ENCODE data around the gene FSHR. TPM values are rescaled to one million over a fixed set of nuclear protein-coding genes. Genes with fewer than 3 reads are reported as not detected.

Gene FSHR
- polyA plus RNA-seq, 12 donors, result 0.34 to 1.3 (median 0.61) TPM; not detected in 2

DNA sequence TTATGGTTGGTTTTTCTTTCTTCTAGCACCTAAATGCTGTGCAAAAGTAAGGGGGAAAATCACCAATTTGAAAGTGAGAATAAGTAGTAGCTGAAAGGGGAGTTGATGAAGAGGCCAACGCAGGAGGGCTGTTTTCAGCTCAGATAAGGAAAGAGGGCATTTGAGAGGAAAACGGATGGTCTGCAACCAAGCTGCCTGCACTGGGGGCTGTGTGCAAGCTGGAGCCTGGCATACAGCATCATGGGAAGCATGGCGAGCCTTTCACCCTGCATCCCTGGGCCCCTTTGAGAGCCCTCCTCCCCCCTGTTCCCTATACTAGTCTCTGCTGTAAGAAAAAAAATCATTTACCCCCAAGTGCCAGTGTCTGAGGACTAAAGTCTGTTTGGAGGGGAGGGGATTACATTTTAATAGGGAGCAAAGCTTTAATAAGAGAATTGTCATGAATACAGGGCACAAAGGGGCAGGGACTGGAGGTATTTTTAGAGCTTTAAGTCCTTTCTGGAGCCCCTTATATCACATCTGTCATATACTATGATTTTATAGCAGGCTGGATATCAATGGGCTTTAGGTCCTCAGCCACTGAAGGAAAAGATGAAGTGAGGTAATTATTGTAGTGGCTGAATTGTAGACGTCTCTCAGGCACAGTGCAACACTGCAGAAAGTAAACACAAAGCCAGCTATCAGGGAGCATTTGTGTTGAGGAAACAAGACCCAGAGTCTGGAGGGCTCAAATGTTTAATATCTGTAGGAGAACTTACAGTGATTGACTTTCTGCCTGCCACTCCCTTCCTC is 120.7 kb downstream of the FSHR start:
- DNase-seq, result no peak

DNA sequence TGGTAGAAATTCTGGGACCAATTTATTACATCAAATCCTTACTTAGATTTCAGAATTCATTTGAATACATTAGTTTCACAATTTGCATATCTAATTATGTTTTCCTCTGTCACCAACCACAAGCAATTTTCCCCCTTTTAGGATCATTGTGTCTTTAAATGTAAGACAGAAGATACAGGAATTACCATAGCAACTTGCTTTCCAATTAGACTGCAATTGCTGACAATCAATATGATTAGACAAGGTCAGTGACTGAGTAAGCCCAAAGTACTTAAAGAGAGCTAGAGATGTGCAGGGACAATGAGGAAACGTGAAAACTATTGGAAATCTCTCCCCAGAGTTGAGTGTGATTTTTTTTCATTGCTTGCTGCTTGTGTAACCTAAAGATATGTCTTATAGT is 121.4 kb downstream of the FSHR start:
- DNase-seq, result no peak

GRCh38 chr2:49032126-49032525 is 122.2 kb downstream of the FSHR start:
- no peak for DNase-seq

DNA sequence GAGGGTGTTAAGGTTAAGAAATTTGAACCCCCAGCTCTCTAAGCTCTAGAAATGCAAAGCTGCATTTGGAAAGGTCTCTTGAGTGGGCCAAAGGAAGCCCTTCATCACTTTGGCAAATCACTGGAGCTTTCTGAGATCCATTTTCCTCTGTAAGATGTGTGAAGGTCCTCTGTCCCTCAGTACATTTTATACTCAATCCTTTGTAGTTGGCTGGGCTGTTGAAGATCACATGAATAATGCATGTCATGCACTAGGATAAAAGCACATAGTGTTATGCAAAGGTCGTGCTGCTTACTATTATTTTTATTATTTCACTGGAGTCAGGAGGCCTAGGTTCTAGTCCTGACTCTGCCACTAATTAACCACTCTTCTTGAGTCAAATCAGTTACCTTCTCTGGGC is 124.9 kb downstream of the FSHR start:
- no peak for DNase-seq

GRCh38 chr2:49028101-49028500 is 126.2 kb downstream of the FSHR start:
- DNase-seq, result no peak

GRCh38 chr2:49026706-49027105 is 127.6 kb downstream of the FSHR start:
- DNase-seq, result no peak

DNA sequence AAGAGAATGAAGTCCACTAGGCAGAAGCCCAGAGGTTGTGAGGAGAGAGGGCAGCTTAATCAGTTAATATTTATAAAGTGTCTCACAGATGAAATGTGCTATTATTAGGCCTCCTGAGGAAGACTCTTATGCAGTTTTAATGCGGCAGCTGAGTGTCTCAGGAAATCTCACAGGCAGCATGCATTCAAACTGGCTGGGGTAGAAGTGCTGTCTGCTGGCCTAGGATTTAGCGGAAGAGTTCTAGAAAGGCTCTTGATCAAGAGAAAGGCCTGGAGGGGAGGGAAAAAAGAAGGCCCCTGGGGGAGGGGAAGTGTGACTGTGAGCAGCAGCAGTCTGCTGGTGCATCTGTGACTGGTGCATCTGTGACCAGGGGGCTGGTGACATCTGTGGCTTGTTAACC is 133.0 kb downstream of the FSHR start:
- no peak for DNase-seq

GRCh38 chr2:49005261-49005660 is 149.1 kb downstream of the FSHR start:
- DNase-seq, result no peak

DNA sequence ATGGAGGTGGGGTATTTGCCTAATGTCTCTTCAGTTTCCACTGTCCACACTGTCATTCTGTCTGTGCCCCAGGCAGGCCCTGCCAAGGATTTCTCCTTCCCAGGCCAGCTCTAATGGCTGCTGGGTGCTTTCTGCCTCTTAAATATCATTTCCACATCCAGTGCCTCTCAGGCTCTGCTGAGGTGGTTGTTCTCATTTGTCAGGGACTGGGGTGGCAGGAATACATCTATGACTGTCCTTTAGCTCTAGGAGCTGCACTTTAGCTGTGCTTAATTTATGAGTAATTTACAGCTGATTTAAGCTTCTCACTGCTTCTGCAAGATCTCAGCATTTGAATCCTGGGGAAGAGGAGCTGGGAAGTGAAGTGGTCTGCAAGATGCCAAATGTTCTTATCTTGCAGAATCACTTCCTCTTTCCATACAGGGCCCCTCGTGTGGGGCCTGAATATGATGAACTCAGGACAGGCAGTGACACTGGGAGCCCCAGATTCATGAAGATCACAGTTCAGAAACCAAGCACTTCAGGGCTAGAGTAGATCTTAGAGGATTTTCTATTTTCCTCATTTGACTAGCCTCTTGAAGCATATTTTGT is 150.2 kb downstream of the FSHR start:
- peak; percentile 16 for DNase-seq

- no peak for DNase-seq
Measured at GRCh38 chr2:49003201-49003600, 151.1 kb downstream of the FSHR start.

DNA sequence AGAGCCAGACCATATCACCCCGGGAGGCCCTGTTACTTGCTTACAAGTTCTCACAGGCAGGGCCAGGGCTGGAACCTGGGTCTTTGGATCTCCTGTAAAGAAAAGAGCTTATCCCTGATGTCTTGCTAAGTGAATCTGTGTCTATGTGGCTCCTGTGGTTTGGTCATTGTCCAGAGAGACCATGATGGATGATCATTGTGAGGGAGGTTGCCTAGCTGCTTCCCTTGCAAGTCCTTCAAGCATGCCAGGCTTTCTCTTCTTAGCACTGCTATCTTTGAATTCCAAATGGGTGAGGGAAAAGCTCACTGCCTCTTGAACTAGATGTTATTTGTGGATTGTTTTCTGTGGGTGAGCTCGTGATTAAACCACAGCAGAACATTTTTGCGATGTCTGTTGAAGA is 151.6 kb downstream of the FSHR start:
- no peak for DNase-seq

DNA sequence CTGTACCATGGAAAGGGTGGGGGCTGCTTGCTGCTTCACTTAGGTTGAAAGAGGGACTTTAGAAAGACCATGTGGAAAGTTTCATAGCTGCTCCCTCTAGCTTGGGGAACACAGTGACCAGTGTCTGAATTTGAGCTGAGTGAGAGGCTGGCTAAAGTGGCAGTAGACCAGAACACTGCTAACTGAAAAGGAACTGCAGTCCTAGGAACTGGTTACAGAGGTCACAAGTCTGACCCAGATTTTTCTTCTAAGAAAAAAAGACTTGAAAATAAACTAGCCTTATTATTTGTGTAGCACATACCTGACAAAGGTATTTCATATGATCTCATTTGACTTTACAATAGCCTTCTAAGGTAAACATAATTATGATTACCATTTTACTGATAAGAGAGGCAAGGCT is 153.6 kb downstream of the FSHR start:
- DNase-seq, result no peak

GRCh38 chr2:48998449-48998848 is 155.9 kb downstream of the FSHR start:
- no peak for DNase-seq

DNA sequence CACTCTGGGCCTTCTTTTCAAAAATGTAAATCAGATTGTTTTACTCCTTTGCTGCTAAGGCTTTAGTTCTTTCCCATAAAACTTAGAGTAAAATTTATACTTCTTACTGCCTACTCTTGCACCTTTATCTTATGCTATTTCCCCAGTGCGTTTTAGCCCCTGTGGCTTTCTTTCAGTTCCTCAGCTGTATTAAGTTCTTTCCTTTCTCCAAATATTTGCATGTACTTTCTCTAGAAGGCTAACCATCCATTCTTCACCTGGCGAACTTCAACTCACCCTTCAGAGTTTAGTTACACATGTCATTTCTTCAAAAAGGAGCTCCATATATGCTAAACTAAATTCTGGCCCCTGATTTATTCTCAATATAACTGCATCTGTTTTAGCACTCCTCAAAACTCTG is 160.7 kb downstream of the FSHR start:
- no peak for DNase-seq

DNA sequence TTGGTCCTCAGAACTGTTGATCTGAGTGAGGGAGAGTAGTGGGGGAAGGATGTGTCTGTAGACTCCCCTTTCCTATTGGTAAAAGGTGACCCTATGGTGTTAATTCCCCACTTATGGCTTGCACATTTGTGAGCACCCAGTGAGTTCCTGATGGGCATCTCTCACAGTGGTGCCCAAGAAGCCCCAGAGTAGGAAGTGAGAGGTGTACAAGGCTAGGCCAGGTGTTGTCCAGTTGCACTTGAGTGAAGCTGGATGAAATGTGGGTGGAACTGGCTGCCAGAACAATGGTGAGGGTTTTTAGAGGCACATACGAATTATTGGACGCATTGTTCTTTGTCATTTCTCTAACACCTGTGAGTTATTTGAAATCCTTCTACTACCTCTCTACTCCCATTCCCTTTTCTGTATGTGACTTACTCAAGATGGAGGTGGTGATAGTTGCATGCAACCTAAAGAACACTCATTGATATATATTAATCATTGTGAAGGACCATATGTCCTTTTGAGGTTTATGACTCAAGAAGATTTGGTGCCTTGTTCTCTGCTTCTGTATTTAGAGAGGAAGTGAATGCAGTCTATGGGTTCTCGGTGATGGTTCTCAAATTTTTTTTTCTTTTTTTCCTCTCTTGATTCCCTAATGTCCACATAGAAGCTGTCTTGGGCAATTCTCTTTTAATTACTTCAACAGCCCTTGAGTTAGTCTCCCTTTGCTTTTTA is 162.7 kb downstream of the FSHR start:
- no peak for DNase-seq

DNA sequence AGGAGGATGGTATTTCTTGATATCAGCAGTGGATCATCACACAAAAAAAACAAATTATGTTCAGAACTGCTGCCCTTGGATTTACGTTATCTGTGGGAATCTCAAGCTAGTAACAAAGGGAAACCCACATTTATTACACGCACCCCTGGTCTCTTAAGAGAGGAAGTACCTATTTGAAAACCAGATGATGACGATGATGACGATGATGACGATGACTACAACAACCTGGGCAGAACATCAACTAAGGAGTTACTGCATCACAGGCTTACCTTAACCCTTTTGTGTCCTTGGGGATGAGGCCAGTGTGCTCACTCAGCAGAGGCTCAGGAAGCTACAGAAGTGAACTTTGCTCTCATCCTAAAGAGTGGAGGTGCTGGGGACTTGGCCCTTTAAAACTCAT is 169.4 kb downstream of the FSHR start:
- DNase-seq, result no peak

DNA sequence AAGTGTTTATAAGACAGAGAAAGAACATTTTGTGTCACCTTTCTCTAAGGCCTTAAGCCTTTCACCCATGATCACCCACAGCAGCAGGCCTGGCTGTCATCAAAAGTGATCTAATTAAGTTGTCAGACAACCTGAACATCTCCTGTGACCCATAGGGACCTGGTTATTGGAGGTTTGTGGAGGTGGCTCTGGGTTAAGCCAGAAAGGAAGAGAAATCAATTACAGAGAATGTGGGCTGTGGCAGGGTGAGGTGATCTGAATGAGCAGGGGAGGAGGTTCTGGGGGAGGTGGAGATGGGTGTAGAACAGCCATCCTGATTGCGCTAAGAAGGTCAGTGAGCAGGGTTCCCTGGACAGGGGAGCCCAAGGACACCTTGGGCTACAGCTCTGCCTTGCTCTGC is 170.8 kb downstream of the FSHR start:
- no peak for DNase-seq

DNA sequence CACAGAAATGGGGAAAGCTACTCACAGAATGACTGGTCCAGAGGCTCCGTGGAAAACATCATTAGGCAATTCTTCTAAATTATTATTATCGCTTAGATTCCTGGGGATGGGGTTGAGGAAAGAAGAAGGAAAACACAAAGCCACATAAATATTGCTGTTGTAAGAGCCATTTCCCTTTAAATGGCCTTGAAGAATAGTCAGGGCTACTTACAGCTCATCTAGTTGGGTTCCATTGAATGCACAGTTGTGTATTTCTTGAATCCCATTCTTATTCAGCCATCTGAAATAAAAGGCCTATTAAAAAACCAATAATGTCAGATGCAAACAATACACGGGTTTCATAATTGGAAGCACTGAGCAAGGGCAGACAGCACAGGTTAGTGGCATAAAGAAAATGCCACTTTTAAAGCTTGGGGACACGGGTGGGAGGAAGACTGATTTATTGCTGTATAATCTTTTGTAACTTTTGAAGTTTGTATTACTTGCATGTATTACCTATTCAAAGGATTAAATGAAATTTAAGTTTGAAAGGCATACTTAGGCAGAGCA is 171.4 kb downstream of the FSHR start:
- no peak for DNase-seq

- DNase-seq, result no peak
Measured at GRCh38 chr2:48980846-48981245, 173.5 kb downstream of the FSHR start.

- DNase-seq, result no peak
Measured at GRCh38 chr2:48979691-48980090, 174.6 kb downstream of the FSHR start.

DNA sequence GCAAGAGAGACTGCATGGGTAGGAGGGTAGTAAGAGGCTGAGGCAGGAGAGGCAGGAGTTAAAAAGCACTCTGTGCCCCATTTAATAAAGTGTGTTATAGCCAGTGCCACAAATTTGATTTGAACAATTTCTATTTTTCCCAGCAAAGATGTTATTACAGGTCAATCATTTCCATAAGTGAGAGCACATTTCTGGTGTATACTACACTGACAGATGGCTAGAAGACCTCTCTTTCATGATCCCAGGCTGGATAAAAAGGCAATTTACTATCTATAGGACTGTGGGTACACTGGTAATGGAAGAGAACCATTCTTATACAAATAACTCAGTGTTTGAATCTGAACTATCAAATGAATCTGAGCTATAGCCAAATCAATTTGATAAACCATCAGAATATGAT is 176.2 kb downstream of the FSHR start:
- DNase-seq, result no peak

GRCh38 chr2:48971801-48972200 is 182.5 kb downstream of the FSHR start:
- no peak for DNase-seq

DNA sequence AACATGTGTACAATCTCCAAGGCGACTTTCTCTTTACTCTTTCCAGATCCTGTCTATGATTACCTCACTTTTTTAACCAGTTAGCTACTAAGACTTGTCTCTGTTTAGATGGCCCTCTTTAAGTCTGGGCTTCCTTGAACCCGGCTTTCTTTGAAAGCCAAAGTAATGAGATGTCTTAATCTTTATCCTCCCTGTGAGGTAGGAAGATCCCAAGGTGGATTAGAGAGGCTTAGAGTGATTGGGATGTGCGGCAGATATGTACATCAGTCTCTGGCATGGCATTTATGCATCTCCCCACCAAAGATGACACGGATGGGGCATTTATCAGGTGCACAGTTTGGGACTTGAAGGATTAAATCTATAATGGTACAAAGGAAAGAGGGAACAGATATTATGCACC is 186.3 kb downstream of the FSHR start:
- no peak for DNase-seq

Data from muscle of arm (tissue), 12 donors.